HG03103 (cell line): Measurements from ENCODE around the gene UNC5B.

ENCODE experiments used
- ATAC-seq: cut with Tn5 transposase; IDR thresholded peaks from one replicate; pipeline ENCODE4 v1.9.1; 2021; ENCODE audit warnings: low read depth; ENCODE audit not compliant: unreplicated experiment

UNC5B gene

GRCh38 chr10:71251319-71251718 lies 38.9 kb downstream of the UNC5B start:
- ATAC-seq = no peak

GRCh38 chr10:71252220-71252619 lies 39.9 kb downstream of the UNC5B start:
- no peak for ATAC-seq

DNA sequence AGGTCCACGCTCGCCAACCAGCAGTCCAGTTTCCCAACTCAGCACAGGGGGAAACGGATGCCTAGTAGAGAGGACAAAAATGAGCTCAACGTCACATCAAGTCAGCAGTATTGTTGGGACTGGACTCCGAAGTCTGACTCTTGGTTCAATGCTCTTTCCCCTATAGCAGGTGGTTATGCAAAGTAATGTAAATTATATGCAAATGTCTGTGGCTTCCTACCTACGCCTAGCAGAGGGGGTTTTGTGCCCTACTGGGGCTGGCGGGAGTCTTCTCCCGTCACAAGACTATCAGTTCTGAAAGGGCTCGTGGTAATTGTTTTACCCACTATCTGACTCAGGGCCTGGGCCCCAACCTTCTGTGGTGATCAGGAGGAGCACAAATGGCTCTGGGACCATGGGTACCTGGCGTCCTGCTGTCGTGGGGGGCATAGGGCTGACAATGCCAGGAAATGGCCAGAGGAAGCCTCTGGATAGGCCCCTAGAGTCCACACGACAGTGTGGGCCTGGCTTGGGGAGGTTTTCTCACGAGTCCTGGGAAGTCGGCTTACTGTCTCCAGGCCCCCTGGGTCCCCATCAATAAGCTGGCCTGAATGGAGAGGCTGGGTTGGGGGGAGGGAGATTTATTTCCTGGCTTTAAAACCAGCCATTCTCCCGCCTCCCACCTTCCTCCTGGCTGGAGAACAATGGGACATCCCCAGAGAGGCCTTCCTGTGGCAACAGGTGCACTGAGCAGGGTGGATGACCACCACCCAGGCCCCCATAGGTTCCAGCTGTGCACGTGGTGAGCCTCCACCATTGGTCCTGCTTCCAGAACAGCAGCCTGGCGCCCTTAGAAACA lies 41.8 kb downstream of the UNC5B start:
- ATAC-seq = no peak

- ATAC-seq = no peak
These were observed 42.6 kb downstream of the UNC5B start for GRCh38 chr10:71254834-71255549.

DNA sequence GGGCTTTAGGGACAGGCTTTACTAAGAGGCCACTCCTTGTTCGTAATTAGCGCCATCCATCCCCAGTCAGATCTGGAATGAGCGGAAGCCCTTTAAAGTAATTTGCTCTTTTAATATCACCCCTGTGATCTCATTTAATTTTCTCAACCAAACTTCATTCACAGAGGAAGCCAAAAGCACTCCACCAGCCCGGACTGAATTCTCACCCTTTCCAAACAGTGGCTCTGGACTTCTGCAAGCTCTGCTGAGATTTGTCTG lies 43.1 kb downstream of the UNC5B start:
- ATAC-seq = no peak

GRCh38 chr10:71255808-71256660 lies 43.7 kb downstream of the UNC5B start:
- no peak for ATAC-seq

DNA sequence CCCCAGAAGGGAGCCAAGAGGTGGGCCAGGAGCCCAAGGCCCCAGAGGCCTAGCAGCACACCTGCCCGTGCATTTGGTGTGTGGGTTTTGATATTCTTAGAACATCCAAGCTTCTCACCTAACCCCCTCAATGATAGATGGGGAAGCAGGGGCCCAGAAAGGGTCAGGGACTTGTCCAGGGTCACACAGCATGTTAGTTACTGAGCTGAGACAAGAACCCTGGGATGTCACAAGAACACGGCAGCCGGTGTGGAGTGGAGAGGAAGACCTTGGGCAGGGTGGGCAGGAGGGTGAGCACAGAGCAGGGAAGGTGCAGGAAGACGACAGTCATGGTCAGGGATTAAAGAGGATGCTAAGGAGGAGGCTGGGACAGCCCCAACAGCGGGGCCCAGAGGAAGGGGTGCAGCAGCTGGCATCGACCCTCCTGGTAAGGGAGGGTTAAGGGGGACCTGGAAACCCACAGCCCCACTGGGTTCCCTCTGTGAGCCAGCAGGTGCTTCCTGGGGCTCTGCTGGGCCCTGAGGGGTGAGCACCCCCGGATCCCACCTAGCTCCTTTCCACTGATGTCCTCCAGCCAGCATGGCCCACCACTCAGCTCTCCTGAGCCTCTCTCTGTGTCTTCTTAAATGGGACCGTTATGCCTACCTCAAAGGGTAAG lies 44.4 kb downstream of the UNC5B start:
- ATAC-seq = no peak

DNA sequence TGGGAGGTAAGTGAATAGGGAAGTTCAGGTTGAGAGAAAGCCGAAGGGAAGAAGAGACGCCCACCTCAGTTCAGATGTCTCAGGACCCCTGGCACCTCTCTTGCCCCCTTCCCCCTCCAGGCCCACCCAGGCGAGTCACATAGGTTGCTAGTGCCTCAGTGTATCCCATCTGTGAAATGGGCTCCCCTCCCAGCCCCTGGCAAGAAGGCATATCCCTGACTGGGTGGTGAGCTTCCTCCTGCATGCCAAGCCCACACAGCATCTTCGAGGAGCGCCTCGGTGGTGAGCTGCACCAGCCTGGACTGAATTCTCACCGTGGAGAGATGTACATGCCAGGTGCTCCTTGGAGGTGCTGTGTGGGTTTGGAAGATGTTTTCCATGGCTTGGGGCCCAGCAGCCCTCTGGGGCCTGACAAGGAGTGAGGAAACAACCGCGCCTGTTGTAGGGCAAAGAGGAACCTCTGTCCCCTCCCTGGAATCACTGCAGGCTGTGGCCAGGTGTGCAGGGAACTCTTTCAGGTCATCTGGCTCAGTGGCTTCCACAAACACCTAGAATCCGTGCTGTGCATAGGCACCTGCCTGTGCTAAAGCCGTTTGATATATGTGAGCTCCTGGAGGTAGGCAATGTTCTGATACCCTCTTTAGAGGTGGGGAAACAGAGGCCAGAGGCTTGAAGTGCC lies 45.1 kb downstream of the UNC5B start:
- ATAC-seq = no peak

DNA sequence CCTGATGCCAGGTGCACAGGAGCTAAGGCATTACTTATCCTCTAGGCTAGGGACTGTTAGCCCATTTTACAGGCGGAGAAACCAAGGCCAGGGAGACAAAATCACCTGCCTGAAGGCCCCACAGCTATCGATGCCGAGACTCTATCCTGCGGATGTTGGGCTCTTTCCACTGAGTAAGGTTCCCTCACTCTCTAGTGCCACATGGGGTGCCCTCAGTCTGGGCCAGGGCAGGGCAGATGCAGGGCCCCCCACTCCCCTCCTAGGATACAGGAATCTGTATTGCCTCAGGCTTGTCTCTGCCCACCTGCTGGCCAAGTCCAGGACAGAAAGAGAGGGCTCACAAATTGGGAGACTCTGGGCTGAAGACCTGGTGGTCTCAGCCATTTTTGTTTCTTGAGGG lies 45.7 kb downstream of the UNC5B start:
- ATAC-seq = no peak

DNA sequence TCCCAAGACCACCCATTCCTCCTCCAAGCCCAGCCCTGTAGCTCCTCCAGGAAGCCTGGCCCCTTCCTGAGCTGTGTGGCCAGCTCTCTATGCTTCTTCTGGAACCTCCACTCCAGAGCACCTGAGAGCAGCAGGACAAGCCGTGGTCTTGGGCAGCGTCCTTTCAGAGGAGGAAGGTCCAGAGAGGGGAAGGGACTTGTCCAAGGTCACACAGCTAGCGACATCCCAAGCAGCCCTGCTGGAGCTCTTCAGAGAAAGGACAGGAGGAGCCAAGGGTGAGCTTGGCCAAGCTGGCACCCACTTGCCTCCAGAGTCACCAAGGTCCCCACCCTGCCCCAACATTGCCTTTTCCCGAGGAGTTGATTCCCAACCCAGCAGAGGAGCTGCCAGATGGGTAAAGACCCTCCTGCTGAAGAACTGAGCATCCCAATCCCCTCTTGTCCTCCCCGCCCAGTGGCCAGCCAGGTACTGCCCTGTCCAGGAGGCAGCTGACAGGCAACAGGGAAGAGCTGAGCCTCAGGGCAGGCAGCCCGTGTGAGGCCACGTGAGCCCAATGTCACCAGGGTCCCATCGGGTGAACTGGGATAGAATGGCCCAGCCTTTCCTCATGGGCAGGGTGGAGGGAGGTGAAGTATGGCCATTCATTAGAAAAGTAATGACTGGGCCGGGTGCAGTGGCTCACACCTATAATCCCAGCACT lies 46.2 kb downstream of the UNC5B start:
- ATAC-seq = no peak

GRCh38 chr10:71259282-71259681 lies 46.9 kb downstream of the UNC5B start:
- no peak for ATAC-seq

GRCh38 chr10:71259815-71260501 lies 47.6 kb downstream of the UNC5B start:
- no peak for ATAC-seq

DNA sequence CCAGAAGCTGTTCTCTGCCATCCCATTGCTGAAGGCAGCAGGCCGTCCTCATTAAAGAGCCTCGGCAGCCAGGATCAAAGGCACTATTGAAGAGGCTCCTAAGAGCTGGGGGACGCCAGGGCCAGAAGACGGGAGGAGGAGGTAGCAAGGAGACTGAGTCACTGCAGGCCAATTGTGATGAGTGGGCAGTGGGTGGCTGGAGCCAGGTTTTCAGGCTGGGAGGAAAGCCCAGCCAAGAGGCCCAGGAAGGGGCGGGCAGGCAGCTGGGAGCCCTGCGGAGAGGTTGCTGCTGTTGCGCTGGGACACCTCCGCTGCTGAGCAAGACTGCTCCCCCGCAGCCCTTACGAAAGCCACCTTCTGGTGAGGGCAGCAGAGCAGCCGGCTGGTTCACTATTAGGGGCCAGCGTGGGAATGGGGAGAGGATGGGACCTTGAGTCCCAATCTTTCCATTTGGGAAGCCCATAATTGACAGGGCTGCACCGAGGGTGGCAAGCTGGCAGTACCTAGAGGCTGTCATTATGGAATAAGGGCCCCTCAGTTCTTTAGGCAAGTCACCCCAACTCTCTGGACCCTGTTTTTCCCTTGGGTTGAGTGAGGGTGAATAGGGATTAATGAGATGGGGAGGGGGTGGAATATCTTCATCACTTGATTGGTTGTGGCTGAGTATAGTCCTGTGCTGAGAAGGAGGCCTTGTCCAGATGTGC lies 48.4 kb downstream of the UNC5B start:
- ATAC-seq = no peak

DNA sequence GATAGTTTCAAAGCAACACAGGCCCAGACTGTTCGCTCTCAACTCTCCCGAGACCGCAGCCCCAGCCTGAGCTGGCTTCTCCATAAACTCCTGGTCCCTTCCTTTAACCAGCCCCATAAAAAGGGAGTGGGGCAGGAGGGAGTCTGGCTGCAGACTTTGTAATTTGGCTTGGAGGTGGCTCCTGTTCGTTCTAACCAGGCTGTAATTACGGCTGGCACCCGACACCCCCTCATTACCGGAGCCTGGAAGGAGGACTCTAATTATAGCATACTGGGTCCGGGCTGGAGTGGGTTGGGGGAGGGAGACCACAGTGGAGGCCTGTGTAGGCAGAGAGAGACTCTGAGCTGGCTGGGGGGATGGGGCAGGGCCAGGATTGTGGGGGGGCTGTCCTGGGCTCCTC lies 49.7 kb downstream of the UNC5B start:
- ATAC-seq = no peak

DNA sequence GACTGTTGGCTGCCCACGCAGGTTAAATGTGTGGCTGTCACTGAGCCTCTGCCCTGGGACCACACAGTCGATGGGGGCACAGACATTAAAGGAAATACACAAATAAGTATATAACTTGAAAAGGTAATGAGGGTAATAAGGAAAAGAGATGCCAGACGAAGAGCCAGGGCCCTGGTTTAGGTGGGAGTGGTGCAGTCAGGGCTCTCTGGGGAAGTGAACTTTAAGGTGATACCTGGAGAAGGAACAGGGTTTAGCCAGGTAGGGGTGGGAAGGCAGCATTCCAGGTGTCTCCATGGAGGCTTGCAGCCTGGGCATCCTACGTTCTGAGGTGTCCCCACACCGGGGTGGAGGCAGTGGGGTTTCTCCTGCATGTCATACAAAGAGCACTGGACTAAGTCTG lies 50.4 kb downstream of the UNC5B start:
- no peak for ATAC-seq

- ATAC-seq = no peak
These were observed 51.0 kb downstream of the UNC5B start for GRCh38 chr10:71263376-71263775.

DNA sequence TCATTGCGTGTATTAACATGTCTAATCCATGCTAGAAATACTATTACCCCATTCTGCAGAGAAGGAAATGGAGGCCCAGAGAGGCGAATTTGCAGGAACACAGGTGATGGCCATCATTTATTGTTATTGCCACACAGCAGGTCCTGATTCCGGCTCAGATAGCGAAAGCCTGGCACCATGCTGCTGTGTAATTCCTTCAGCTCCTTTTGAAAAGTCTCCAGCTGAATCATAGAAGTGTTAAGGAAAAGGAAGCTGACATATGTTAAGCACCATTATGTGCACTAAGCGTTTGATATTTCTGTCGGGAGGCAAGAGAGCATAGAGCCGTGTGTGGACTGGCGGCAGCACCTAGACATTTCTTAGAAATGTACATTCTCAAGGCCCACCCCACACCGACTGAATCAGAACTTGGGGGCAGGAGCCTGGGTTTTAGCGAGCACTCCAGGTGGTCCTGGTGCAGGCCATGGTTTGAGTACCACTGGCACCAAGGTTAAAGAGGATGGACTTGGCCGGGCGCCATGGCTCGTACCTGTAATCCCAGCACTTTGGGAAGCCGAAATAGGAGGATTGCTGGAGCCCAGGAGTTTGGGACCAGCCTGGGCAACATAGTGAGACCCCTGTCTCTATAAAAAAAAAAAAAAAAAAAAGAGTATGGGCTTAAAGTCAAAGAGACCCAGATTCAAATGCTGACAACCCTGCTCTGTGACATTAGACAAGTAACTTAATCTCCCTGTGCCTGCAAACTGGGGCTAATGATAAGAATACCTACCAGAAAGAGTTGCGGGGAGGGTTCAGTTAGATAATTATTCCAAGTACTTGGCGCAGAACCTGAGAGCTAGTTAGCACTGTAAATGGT lies 52.2 kb downstream of the UNC5B start:
- ATAC-seq = no peak

DNA sequence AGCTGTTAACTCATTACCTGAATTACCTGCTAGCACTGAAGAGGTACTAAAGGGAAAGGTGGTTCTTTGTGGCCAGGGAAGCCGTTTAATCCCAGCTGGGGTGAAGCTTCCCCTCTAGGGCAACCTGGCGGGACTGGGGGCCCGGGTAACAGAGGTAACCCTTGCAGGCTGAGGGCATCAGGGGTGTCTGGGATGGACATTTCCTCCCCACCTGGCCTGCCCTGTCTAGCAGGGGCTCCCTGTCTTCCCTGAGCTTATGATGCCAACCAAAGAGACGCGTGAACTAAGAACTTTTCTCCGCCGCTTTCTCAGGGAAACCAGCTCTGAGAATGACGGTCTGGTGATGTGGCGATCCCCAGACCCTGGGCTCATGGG lies 52.8 kb downstream of the UNC5B start:
- ATAC-seq = no peak
